ENCODE measurements around the gene PPP2R5D.
"Not testable (repeated sequence)": the region's sequence is repeated elsewhere in the genome, so short reads cannot be mapped to it uniquely, and the experiment has no call there.

Gene PPP2R5D
- total RNA-seq = 15.6 to 56.6 (median 40.4) reads per million in 18 experiments

- DNase-seq = peak; percentile 99
These were observed at the start of gene PPP2R5D for GRCh38 chr6:42984001-42984923. TSS of gene PPP2R5D (plus strand) at chr6:42984570. CDS start at chr6:42984678, 108 bp downstream.

GRCh38 chr6:42935322-42935721 lies 49.0 kb upstream of the PPP2R5D start:
- DNase-seq = no peak

- DNase-seq = no peak
These were observed 48.0 kb upstream of the PPP2R5D start for GRCh38 chr6:42936398-42936797.

GRCh38 chr6:42937548-42938427 lies 46.6 kb upstream of the PPP2R5D start:
- no peak for DNase-seq

GRCh38 chr6:42938428-42938796 lies 46.0 kb upstream of the PPP2R5D start:
- DNase-seq = no peak

GRCh38 chr6:42938987-42939809 lies 45.2 kb upstream of the PPP2R5D start:
- DNase-seq = no peak

GRCh38 chr6:42939810-42940167 lies 44.6 kb upstream of the PPP2R5D start:
- DNase-seq = no peak

GRCh38 chr6:42940493-42941045 lies 43.8 kb upstream of the PPP2R5D start:
- no peak for DNase-seq

- DNase-seq = not testable (repeated sequence)
These were observed 43.0 kb upstream of the PPP2R5D start for GRCh38 chr6:42941356-42941755.

GRCh38 chr6:42942444-42942843 lies 41.9 kb upstream of the PPP2R5D start:
- no peak for DNase-seq

GRCh38 chr6:42947950-42948349 lies 36.4 kb upstream of the PPP2R5D start:
- no peak for DNase-seq

GRCh38 chr6:42952389-42952788 lies 32.0 kb upstream of the PPP2R5D start:
- DNase-seq = no peak

- not testable (repeated sequence) for DNase-seq
These were observed 30.0 kb upstream of the PPP2R5D start for GRCh38 chr6:42954405-42954804.

GRCh38 chr6:42958125-42958524 lies 26.2 kb upstream of the PPP2R5D start:
- DNase-seq = no peak

- no peak for DNase-seq
These were observed 24.5 kb upstream of the PPP2R5D start for GRCh38 chr6:42959917-42960242.

- DNase-seq = no peak
These were observed 23.9 kb upstream of the PPP2R5D start, which contains the start of gene GNMT for GRCh38 chr6:42960243-42961019. TSS of gene GNMT (plus strand) at chr6:42960754. CDS start at chr6:42960768, 14 bp downstream.

- no peak for DNase-seq
These were observed 23.3 kb upstream of the PPP2R5D start for GRCh38 chr6:42961020-42961470.

GRCh38 chr6:42962096-42962495 lies 22.3 kb upstream of the PPP2R5D start:
- no peak for DNase-seq

- no peak for DNase-seq
These were observed 21.7 kb upstream of the PPP2R5D start for GRCh38 chr6:42962502-42963178.

- DNase-seq = no peak
These were observed 21.1 kb upstream of the PPP2R5D start for GRCh38 chr6:42963179-42963854.

Data from inflammatory macrophage (primary cell).